ENCODE results near the gene FGD5.

GRCh38 chr3:14811684-14812083, 7.1 kb upstream of the FGD5 start:
- TF ChIP-seq CTCF (IDR thresholded peaks at IDR 0.05) = no peak
- TF ChIP-seq POLR2AphosphoS5 (IDR thresholded peaks at IDR 0.05) = no peak
- TF ChIP-seq POLR2A (IDR thresholded peaks at IDR 0.05) = no peak
- TF ChIP-seq EP300 (IDR thresholded peaks at IDR 0.05) = no peak

Measured in stomach (tissue), 4 donors.